ENCODE measurements around the gene TMEM170B.

- no peak for TF ChIP-seq CTCF (IDR thresholded peaks at IDR 0.05)
- TF ChIP-seq POLR2A (IDR thresholded peaks at IDR 0.05), result no peak
These were observed 29.1 kb downstream of the TMEM170B start for GRCh38 chr6:11566609-11567008.

Measured in uterus (tissue), 2 donors.